Activated CD8-positive, alpha-beta T cell treated with anti-CD3 and anti-CD28 coated beads, Interleukin-2, amount 10 ng/mL, durations not matched to agents 7 days and 5 days (primary cell): Measurements from ENCODE around the gene CCDC33. TPM values are rescaled to one million over a fixed set of nuclear protein-coding genes. Genes with fewer than 3 reads are reported as not detected.
"Not testable (repeated sequence)": the region's sequence is repeated elsewhere in the genome, so short reads cannot be mapped to it uniquely, and the experiment has no call there.

Source experiments
- ATAC-seq: fragments of 150-1000 bp; cut with Tn5 transposase; one replicate; pipeline ENCODE4 v1.10.0; 2021; ENCODE audit warnings: moderate library complexity
- CTCF ChIA-PET: fragments of 350-600 bp; sonication (Branson Sonifier 250); formaldehyde crosslinking; loops from one replicate; lab custom pipeline; 2021; ENCODE audit warnings: antibody characterized with exemption; lab: Charles Lee
- POLR2A ChIA-PET: fragments of 350-600 bp; sonication (Branson Sonifier 250); formaldehyde crosslinking; loops from one replicate; lab custom pipeline; 2021; ENCODE audit warnings: antibody characterized with exemption; lab: Charles Lee
- DNase-seq: peaks from one replicate; pipeline ENCODE4 v3.0.0-alpha.2; 2020
- H3K27ac Mint-ChIP-seq: one replicate; pipeline ENCODE4 v1.8.0; 2021; ENCODE audit warnings: mild to moderate bottlenecking, mixed read lengths
- H3K27me3 Mint-ChIP-seq: one replicate; pipeline ENCODE4 v1.8.0; 2021; ENCODE audit warnings: low read depth, mixed read lengths
- H3K36me3 Mint-ChIP-seq: one replicate; pipeline ENCODE4 v1.8.0; 2021; ENCODE audit warnings: low read depth, mixed read lengths
- H3K4me1 Mint-ChIP-seq: one replicate; pipeline ENCODE4 v1.8.0; 2021; ENCODE audit warnings: low read depth, mixed read lengths
- H3K4me3 Mint-ChIP-seq: one replicate; pipeline ENCODE4 v1.8.0; 2021; ENCODE audit warnings: mild to moderate bottlenecking, mixed read lengths
- H3K9me3 Mint-ChIP-seq: one replicate; pipeline ENCODE4 v1.8.0; 2022; ENCODE audit warnings: mixed read lengths; ENCODE audit not compliant: insufficient read depth
- total RNA-seq, 2 experiments: library from RNA; stranded (reverse); gene quantifications; one replicate each; pipeline ENCODE4 v1.2.3, GENCODE V29; 2021

CCDC33 gene
- total RNA-seq, 2 experiments from 2014 or later: not detected

DNA sequence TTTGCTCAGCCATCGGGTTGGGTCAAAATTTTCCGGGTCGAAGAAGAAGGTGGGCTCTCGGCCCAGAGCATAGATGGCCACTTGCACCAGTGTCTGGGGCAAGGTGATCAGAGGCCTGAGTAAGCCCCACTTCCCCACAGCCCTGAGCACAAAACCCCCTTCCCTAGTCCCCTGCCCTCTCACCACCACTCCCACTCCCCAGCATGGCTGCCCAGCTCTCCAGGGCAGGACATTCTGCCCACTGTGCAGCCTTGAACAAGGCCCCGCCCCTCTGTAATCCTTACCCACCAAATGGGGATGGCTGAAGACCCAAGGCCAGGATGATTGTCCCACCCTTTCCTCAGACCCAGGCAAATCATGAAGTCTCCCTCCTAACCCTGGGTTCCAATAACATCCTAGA is 102.5 kb downstream of the CCDC33 start:
- Mint-ChIP-seq H3K4me3 (no peak overlapping the region), H3K36me3 (no peaks in the 10 kb centered on the region), H3K9me3 (no peaks in the 10 kb centered on the region), H3K27me3 (peaks cover 5% of the 10 kb centered on the region), H3K27ac (no peak overlapping the region), H3K4me1 (no peaks in the 10 kb centered on the region)
- ChIA-PET POLR2A (no interaction called here), CTCF (no interaction called here)
- DNase-seq (no peak), ATAC-seq (no peak)

DNA sequence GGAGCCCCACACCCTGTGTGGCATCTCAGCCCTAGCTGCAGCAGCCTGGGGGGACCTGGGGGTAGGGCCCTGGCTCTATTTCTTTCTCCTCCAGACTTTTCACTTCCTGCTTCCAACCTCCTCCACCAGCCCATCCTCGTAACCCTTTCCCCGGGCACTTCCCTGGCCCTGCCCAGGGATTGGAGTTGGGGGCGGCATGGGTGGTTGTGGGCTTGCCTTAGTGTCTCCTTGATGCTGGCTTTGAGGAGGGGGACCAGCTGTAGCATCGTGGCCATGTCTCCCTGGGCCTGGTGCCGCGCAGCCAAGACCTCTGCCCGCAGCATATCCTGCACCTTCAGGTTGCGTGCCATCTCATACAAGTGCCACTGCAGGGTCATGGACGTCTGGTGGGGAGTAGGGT is 103.2 kb downstream of the CCDC33 start:
- no peak for DNase-seq
- H3K36me3 Mint-ChIP-seq: no peaks in the 10 kb centered on the region
- no peak overlapping the region for H3K4me3 Mint-ChIP-seq
- H3K9me3 Mint-ChIP-seq: no peaks in the 10 kb centered on the region
- POLR2A ChIA-PET: no interaction called here
- H3K27me3 Mint-ChIP-seq: peaks cover 5% of the 10 kb centered on the region
- no peaks in the 10 kb centered on the region for H3K4me1 Mint-ChIP-seq
- ATAC-seq: no peak
- no peak overlapping the region for H3K27ac Mint-ChIP-seq
- CTCF ChIA-PET: no interaction called here

DNA sequence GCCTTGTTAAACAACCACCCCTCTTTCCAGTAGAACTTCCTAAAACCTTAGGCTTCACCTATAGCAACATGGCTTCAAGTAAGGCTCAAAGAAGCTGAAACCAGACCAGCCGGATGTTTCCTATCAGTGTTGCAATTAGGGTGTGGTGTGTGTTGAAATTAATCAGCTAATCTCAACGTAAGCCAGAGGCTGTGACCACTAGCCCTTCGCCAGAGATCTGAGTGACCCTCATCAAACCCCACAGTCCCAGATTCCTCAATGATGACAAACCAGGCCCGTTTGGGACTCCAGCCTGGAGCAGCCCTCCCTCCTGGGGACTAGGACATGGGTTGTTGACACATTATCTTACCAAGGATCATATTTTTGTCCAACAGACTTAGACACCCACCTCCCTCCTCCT is 104.0 kb downstream of the CCDC33 start:
- Mint-ChIP-seq H3K36me3 (no peaks in the 10 kb centered on the region), H3K9me3 (no peaks in the 10 kb centered on the region), H3K4me3 (no peak overlapping the region), H3K4me1 (no peaks in the 10 kb centered on the region), H3K27me3 (peaks cover 5% of the 10 kb centered on the region), H3K27ac (no peak overlapping the region)
- no peak for DNase-seq
- POLR2A ChIA-PET: no interaction called here
- no peak for ATAC-seq
- CTCF ChIA-PET: no interaction called here

DNA sequence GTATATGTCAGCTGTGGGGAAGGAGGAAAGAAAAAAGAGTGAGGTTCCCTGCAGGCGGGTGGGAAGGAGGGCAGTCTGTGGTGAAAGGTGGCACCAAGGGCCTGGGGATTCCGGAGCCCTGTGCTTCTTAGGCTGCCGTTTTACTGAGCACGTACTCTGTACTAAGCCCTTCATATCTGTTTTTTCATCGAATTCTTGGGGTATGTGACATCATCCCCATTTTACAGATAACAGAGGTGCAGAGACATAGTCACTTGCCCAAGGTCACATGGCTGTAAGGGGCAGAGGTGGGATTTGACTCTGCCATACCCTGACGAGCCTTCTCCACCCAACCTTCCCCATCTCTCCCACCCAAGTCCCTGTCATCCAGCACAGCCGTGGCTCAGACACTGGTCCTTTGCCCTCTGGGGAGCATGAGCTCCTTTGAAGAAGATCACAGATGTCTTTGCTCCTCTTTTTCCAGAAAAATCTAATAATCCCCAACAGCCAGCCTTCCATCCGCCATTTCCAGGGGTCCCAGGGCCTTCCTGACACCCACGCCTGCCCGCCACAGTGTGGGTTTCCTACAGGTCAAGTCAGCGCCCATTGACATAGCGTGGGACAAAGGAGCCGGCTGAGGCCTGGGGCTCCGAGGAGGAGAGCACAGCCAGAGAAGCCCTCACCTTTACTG is 107.1 kb downstream of the CCDC33 start:
- no peak for ATAC-seq
- CTCF ChIA-PET: no interaction called here
- no peaks in the 10 kb centered on the region for H3K9me3 Mint-ChIP-seq
- H3K27ac Mint-ChIP-seq: no peak overlapping the region
- POLR2A ChIA-PET: no interaction called here
- no peak overlapping the region for H3K4me3 Mint-ChIP-seq
- no peak for DNase-seq
- H3K36me3 Mint-ChIP-seq: no peaks in the 10 kb centered on the region
- peaks cover 4% of the 10 kb centered on the region for H3K4me1 Mint-ChIP-seq
- peaks cover 5% of the 10 kb centered on the region for H3K27me3 Mint-ChIP-seq

DNA sequence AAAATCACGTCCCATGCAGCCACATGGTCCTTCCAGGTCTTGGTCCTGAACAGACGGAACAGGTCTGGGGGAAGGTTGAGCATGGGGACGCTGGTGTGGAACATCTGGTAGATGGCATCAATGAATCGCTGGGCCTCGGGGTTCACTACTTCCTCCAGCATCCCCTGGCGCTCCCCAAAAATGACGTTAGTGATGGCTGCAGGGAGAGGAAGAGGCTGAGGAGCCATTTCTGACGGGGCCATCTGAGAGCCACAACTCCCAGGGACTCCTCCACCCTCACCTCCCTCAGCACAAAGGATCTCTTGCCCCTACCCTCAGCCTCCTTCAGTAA is 107.6 kb downstream of the CCDC33 start:
- Mint-ChIP-seq H3K9me3 (no peaks in the 10 kb centered on the region), H3K4me1 (peaks cover 4% of the 10 kb centered on the region), H3K27me3 (peaks cover 5% of the 10 kb centered on the region), H3K27ac (no peak overlapping the region), H3K36me3 (no peaks in the 10 kb centered on the region), H3K4me3 (no peak overlapping the region)
- no peak for ATAC-seq
- CTCF ChIA-PET: no interaction called here
- no peak for DNase-seq
- POLR2A ChIA-PET: no interaction called here

DNA sequence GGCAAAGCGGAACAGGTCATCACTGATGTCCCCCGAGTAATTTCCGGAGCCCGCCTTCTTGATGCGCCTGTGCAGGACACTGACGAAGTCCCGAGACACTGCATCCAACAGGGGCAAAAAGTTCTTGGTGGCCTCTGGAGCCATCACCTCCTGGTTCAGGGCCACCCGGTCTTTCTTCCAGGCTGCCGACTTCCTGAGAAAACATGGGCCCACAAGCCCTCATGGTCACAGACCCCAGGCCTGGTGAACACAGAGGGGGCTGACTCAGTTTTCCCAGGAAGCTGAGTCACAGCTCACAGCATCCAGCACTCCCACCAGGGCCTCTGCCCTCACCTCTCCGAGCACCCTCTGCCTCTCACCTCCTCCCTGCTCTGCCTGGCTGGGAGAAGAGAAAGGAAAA is 108.9 kb downstream of the CCDC33 start:
- no peak for ATAC-seq
- H3K27ac Mint-ChIP-seq: no peak overlapping the region
- peaks cover 10% of the 10 kb centered on the region for H3K27me3 Mint-ChIP-seq
- DNase-seq: no peak
- H3K9me3 Mint-ChIP-seq: no peaks in the 10 kb centered on the region
- peaks cover 4% of the 10 kb centered on the region for H3K4me1 Mint-ChIP-seq
- ChIA-PET POLR2A (no interaction called here), CTCF (no interaction called here)
- no peaks in the 10 kb centered on the region for H3K36me3 Mint-ChIP-seq
- no peak overlapping the region for H3K4me3 Mint-ChIP-seq

DNA sequence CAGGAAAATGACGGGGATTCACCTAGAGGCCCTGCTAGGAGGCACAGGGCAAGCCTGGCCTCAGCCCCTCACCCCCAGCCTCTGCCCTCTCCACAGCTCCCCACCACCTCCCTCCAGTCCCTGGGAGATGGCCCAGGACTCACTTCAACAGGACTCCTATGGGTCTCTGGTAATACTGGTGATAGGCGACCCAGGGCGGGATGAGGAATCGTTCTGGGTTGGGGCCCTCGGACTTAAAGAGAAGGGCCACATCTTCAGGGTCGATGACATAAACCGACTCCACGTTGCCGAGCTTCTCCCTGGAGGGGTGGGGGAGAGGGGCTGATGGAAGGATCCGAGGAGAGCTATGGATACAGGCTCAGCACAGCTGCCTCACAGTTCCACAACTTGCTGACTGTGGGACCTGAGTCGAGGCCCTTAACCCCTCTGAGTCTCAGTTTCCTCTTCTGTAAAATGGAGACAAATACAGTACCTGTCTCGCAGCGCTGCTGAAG is 111.7 kb downstream of the CCDC33 start:
- ChIA-PET CTCF (interaction anchor here (0.8 kb wide), 1 partner anchor 34 kb away, joined by 3 read pairs; no protein-coding TSS in a partner anchor), POLR2A (no interaction called here)
- no peak overlapping the region for H3K27ac Mint-ChIP-seq
- H3K9me3 Mint-ChIP-seq: no peaks in the 10 kb centered on the region
- ATAC-seq (no peak), DNase-seq (no peak)
- H3K27me3 Mint-ChIP-seq: peaks cover 9% of the 10 kb centered on the region
- H3K4me1 Mint-ChIP-seq: peaks cover 4% of the 10 kb centered on the region
- H3K4me3 Mint-ChIP-seq: no peak overlapping the region
- no peaks in the 10 kb centered on the region for H3K36me3 Mint-ChIP-seq

DNA sequence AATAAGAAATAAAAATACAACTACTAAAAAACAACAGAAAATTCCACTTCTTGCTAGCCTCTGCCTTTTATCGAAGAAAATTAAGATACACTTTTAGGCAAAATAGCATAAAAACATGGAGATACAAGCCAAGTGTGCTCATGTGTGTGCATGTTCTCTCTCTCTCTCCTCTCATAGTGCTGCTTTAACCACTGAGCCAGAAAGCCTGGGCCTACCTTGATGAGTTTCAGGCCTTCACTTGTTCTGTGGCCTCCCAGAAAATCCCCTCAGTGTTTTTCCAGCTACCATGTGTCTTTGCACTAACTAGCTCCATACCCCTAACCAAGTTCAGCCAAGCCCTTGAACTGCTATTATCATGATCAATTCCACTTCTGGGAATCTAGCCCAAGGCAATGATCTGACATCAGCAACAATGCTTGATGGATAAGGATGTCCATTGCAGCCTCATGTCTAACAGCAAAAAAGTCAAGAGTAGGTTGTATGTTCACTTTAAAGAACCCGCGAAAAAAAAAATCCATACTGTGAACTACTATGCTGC is 113.2 kb downstream of the CCDC33 start:
- no peak overlapping the region for H3K27ac Mint-ChIP-seq
- no peak overlapping the region for H3K4me3 Mint-ChIP-seq
- no peaks in the 10 kb centered on the region for H3K9me3 Mint-ChIP-seq
- ChIA-PET CTCF (no interaction called here), POLR2A (no interaction called here)
- peaks cover 4% of the 10 kb centered on the region for H3K4me1 Mint-ChIP-seq
- H3K36me3 Mint-ChIP-seq: peaks cover under 1% of the 10 kb centered on the region
- no peak for DNase-seq
- ATAC-seq: no peak
- H3K27me3 Mint-ChIP-seq: peaks cover 11% of the 10 kb centered on the region

DNA sequence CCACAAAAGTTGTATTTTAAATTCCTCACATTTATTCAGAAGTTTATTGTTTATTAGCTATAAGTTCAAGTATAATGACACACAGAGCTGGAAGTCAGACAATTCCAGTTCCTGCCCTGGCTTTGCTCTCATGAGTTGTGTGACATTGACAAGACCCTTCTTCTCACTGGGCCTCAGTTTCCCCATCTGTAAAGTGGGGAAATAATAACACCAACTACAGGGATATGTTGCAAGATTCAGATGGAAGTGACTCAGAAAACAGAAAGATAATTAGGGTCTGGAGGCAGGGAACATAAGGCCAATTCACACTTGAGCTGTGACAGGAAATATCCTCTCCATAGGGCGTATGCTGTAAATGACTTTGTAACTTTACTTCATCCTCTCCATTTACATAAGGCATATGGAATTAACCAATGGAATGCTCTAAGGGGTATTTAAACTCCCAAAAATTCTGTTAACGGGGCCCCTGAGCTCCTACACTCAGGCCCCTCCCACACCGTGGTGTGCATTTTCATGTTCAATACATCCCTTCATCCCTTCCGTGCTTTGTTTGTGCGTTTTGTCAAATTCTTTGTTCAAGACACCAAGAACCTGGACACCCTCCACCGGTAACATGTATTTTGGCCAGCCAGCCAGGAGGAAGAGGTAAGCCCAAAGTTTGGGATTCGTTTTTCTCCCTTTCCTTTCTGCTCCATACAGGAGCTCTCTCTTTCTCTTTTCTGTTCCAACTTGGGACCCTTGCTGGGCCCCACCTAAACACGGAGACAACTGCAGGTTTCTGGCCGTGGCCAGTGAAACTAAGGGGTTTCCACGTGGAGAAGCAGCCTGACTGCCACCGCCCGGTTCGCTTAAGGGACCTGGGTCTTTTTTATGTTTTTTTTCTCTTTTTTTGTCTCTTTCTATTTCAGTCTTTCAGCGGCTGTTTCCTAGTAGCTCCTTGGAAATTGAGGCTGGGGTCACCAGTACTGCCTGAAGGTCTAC is 114.5 kb downstream of the CCDC33 start:
- no peak for ATAC-seq

DNA sequence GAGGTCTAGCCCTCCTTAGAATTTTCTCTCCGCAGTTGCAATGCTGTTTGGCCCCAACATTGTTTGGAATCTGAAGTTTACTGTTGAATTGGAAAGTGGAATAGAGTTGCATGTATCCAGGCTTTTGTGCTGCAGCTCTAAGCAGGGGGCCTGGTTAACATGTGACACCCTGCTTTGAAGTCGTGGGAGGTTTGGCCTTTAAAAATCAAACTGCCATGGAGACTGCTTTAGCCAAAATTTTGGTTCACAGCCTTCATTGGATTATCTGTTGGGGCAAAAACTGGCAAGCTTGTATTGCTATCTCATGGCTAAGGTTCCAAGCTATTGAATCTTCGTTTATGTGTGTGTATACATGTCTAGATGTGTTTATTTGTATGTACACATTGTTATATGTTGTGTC is 115.5 kb downstream of the CCDC33 start:
- ATAC-seq (no peak), DNase-seq (no peak)
- peaks cover 25% of the 10 kb centered on the region for H3K27me3 Mint-ChIP-seq
- H3K4me3 Mint-ChIP-seq: no peak overlapping the region
- ChIA-PET CTCF (no interaction called here), POLR2A (no interaction called here)
- H3K9me3 Mint-ChIP-seq: no peaks in the 10 kb centered on the region
- H3K27ac Mint-ChIP-seq: no peak overlapping the region
- H3K4me1 Mint-ChIP-seq: no peaks in the 10 kb centered on the region
- peaks cover 4% of the 10 kb centered on the region for H3K36me3 Mint-ChIP-seq

More for the DNA sequence above, 114.5 kb downstream of the CCDC33 start:
- Mint-ChIP-seq H3K9me3 (no peaks in the 10 kb centered on the region), H3K4me3 (no peak overlapping the region), H3K36me3 (peaks cover 4% of the 10 kb centered on the region), H3K27me3 (peaks cover 22% of the 10 kb centered on the region), H3K4me1 (peaks cover under 1% of the 10 kb centered on the region), H3K27ac (no peak overlapping the region)
- CTCF ChIA-PET: interaction anchor here (0.8 to 1.0 kb wide), 2 partner anchors 13 to 84 kb away, joined by 3 read pairs; partner anchors contain the start of gene SEMA7A
- POLR2A ChIA-PET: no interaction called here
- no peak for DNase-seq

DNA sequence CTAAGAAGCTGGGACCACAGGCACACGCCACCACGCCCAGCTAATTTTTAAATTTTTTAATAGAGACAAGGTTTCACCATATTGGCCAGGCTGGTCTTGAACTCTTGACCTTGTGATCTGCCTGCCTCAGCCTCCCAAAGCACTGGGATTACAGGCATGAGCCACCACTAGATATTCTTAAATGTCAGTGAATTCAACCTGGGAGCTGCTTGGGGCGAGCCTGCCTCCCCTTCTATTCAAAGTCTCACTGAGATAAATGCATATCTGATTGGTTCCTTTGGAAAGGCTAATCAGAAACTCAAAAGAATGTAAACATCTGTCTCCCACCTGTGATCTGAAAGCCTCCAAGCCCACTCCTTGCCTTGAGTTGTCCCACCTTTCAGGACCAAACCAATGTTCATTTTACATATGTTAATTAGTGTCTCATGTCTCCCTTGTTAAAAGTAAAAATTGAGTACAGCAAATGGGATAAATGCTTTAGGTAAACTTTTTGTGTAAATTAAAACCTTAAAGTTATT is 116.3 kb downstream of the CCDC33 start:
- DNase-seq (no peak), ATAC-seq (no peak)
- no peaks in the 10 kb centered on the region for H3K4me1 Mint-ChIP-seq
- no peak overlapping the region for H3K27ac Mint-ChIP-seq
- H3K4me3 Mint-ChIP-seq: no peak overlapping the region
- H3K9me3 Mint-ChIP-seq: no peaks in the 10 kb centered on the region
- peaks cover 4% of the 10 kb centered on the region for H3K36me3 Mint-ChIP-seq
- peaks cover 25% of the 10 kb centered on the region for H3K27me3 Mint-ChIP-seq
- ChIA-PET CTCF (no interaction called here), POLR2A (no interaction called here)

DNA sequence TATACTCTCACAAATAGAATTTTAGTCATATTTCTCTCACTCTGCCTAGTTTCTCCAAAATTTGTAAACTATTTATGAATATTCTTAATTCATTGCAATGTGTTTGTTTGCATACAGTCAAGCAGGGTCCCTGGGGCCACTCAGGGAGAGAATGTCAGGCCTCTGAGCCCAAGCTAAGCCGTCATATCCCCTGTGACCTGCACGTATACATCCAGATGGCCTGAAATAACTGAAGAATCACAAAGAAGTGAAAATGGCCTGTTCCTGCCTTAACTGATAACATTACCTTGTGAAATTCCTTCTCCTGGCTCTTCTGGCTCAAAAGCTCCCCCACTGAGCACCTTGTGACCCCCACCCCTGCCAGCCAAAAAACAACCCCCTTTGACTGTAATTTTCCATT is 117.9 kb downstream of the CCDC33 start:
- DNase-seq, CTCF ChIA-PET, H3K27ac Mint-ChIP-seq, ATAC-seq, H3K36me3 Mint-ChIP-seq, H3K9me3 Mint-ChIP-seq, POLR2A ChIA-PET, H3K4me1 Mint-ChIP-seq, H3K4me3 Mint-ChIP-seq: not testable (repeated sequence)
- H3K27me3 Mint-ChIP-seq: peaks cover 23% of the 10 kb centered on the region
